Measurements from ENCODE around the gene PTBP3. TPM values are rescaled to one million over a fixed set of nuclear protein-coding genes. Genes with fewer than 3 reads are reported as not detected.

PTBP3 gene
- total RNA-seq, 1 experiment from 2014 or later = 100 TPM

- Mint-ChIP-seq H3K4me1 (peaks cover 16% of the 10 kb centered on the region), H3K36me3 (no peaks in the 10 kb centered on the region), H3K4me3 (no peak overlapping the region), H3K27me3 (ENCODE audit: low read depth) (no peaks in the 10 kb centered on the region), H3K27ac (peak overlapping the region; percentile 10; the same call in 1 of the 2 replicates), H3K9me3 (no peaks in the 10 kb centered on the region)
- no peak for ATAC-seq
- DNase-seq (ENCODE audit: low spot score) = no peak
- TF ChIP-seq USF1 (CRISPR knock-in tag; IDR thresholded peaks at IDR 0.05) (no peak), USF2 (CRISPR knock-in tag; IDR thresholded peaks at IDR 0.05) (peak; percentile 41; the same call in 1 of the 2 replicates), ATF2 (CRISPR knock-in tag; IDR thresholded peaks at IDR 0.05; ENCODE audit: borderline replicate concordance, low read depth) (no peak)
- POLR2A ChIA-PET = no interaction called here
- CTCF ChIA-PET = no interaction called here
These were observed 33.9 kb downstream of the PTBP3 start for GRCh38 chr9:112299514-112299913.

GRCh38 chr9:112296929-112297328 is 36.5 kb downstream of the PTBP3 start:
- TF ChIP-seq ELF4 (CRISPR knock-in tag; IDR thresholded peaks at IDR 0.05; ENCODE audit: low read depth) (no peak), ATF3 (CRISPR knock-in tag; conservative IDR thresholded peaks at IDR 0.05) (no peak), ZNF121 (CRISPR knock-in tag; IDR thresholded peaks at IDR 0.05) (no peak), SP1 (CRISPR knock-in tag; conservative IDR thresholded peaks at IDR 0.05) (no peak), KAT7 (CRISPR knock-in tag; IDR thresholded peaks at IDR 0.05; ENCODE audit: borderline replicate concordance) (no peak), E2F1 (CRISPR knock-in tag; IDR thresholded peaks at IDR 0.05) (no peak), MXD4 (CRISPR knock-in tag; IDR thresholded peaks at IDR 0.05; ENCODE audit: borderline replicate concordance) (no peak), ZNF512 (CRISPR knock-in tag; IDR thresholded peaks at IDR 0.05; ENCODE audit: borderline replicate concordance) (no peak), CDX4 (CRISPR knock-in tag; IDR thresholded peaks at IDR 0.05; ENCODE audit: borderline replicate concordance) (no peak)
- Mint-ChIP-seq H3K4me3 (no peak overlapping the region), H3K9me3 (no peaks in the 10 kb centered on the region), H3K4me1 (peaks cover 16% of the 10 kb centered on the region), H3K36me3 (no peaks in the 10 kb centered on the region), H3K27me3 (ENCODE audit: low read depth) (no peaks in the 10 kb centered on the region), H3K27ac (no peak overlapping the region)
- no peak for DNase-seq (ENCODE audit: low spot score)
- CTCF ChIA-PET = no interaction called here
- POLR2A ChIA-PET = no interaction called here
- ATAC-seq = no peak

- POLR2A ChIA-PET = no interaction called here
- no peaks in the 10 kb centered on the region for H3K9me3 Mint-ChIP-seq
- CTCF ChIA-PET = interaction anchor here (1.0 kb wide), 1 partner anchor 39 kb away, joined by 5 read pairs; no protein-coding TSS in a partner anchor
- no peak for DNase-seq (ENCODE audit: low spot score)
- H3K4me3 Mint-ChIP-seq = no peak overlapping the region
- H3K4me1 Mint-ChIP-seq = peaks cover 15% of the 10 kb centered on the region
- no peak for ATAC-seq
- no peaks in the 10 kb centered on the region; the same call in 1 of the 2 replicates for H3K36me3 Mint-ChIP-seq
- H3K27me3 Mint-ChIP-seq (ENCODE audit: low read depth) = no peaks in the 10 kb centered on the region
- H3K27ac Mint-ChIP-seq = no peak overlapping the region
- TF ChIP-seq NFE2L1 (CRISPR knock-in tag; IDR thresholded peaks at IDR 0.05) (no peak), FOXJ3 (CRISPR knock-in tag; IDR thresholded peaks at IDR 0.05; ENCODE audit: borderline replicate concordance) (no peak), PREB (CRISPR knock-in tag; IDR thresholded peaks at IDR 0.05; ENCODE audit: borderline replicate concordance) (no peak), ZNF138 (CRISPR knock-in tag; conservative IDR thresholded peaks at IDR 0.05) (no peak), MXD4 (CRISPR knock-in tag; IDR thresholded peaks at IDR 0.05; ENCODE audit: borderline replicate concordance) (no peak), ESRRA (CRISPR knock-in tag; IDR thresholded peaks at IDR 0.05; ENCODE audit: borderline replicate concordance) (no peak), SOX15 (CRISPR knock-in tag; IDR thresholded peaks at IDR 0.05) (no peak), ATF3 (CRISPR knock-in tag; conservative IDR thresholded peaks at IDR 0.05) (no peak), PRRX2 (CRISPR knock-in tag; IDR thresholded peaks at IDR 0.05) (no peak), JAZF1 (CRISPR knock-in tag; IDR thresholded peaks at IDR 0.05) (no peak), FOXP4 (CRISPR knock-in tag; IDR thresholded peaks at IDR 0.05) (no peak)
These were observed 38.2 kb downstream of the PTBP3 start for GRCh38 chr9:112295174-112295573.
